ENCODE measurements around the gene INPP5F. TPM values are rescaled to one million over a fixed set of nuclear protein-coding genes. Genes with fewer than 3 reads are reported as not detected.

INPP5F gene
- total RNA-seq, 1 donor from 2014 or later = 11.5 TPM

DNA sequence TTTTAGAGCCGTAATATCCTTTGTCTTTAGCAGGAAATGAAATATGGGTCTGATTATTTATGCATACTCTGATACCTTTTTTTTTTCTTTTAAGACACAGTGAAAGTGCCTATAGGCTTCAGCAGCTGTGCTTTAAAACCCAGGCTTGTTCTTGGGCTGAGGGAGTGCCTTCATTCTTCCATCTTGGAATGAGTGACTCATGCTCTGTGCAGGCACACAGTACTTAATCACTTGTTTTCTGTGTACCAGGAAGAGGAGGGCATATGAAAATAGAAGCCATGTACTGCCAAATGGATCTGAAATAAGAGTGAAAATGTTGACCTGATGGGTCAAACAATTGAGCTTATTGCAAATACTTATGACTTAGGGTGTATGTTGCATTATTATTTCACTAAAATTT lies 12.0 kb downstream of the INPP5F start:
- H3K4me1 ChIP-seq (ENCODE audit: control insufficient read depth in 3 of 3, insufficient read depth in 3 of 3, low read length in 3 of 3) = peaks cover 5 to 25% (median 5%) of the 10 kb centered on the region in 3 donors
- H3K27ac ChIP-seq (ENCODE audit: low read depth, low read length) = no peak overlapping the region
- no peaks in the 10 kb centered on the region for H3K9me3 ChIP-seq (ENCODE audit: control insufficient read depth in 3 of 3, low read length in 3 of 3)
- no peak overlapping the region for H3K9ac ChIP-seq (ENCODE audit: low read depth in 1 of 3, low read length in 3 of 3)
- H3K36me3 ChIP-seq (ENCODE audit: control insufficient read depth in 3 of 3, insufficient read depth in 3 of 3, low read length in 3 of 3) = no peaks in the 10 kb centered on the region
- H3K4me3 ChIP-seq (ENCODE audit: low read length in 3 of 3) = no peak overlapping the region
- no peaks in the 10 kb centered on the region for H3K27me3 ChIP-seq (ENCODE audit: control insufficient read depth in 3 of 3, insufficient read depth in 3 of 3, low read length in 3 of 3)

DNA sequence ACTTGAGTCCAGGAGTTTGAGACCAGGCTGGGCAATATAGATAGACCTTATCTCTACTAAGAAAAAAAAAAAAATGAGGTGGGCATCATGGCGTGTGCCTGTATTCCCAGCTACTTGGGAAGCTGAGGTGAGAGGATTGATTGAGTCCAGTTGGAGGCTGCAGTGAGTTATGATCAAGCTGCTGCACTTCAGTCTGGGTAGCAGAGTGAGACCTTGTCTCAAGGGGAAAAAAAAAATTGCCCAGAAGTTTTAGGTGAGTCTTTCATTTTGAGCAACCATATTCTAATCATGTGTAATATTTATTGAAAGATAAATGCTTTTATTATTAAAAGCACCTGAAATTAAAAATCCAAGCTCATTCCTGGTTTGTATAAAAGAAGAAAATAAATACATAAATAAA lies 13.1 kb downstream of the INPP5F start:
- no peaks in the 10 kb centered on the region for H3K36me3 ChIP-seq (ENCODE audit: control insufficient read depth in 3 of 3, insufficient read depth in 3 of 3, low read length in 3 of 3)
- H3K27me3 ChIP-seq (ENCODE audit: control insufficient read depth in 3 of 3, insufficient read depth in 3 of 3, low read length in 3 of 3) = no peaks in the 10 kb centered on the region
- no peak overlapping the region for H3K4me3 ChIP-seq (ENCODE audit: low read length in 3 of 3)
- no peak overlapping the region for H3K27ac ChIP-seq (ENCODE audit: low read depth, low read length)
- no peaks in the 10 kb centered on the region for H3K9me3 ChIP-seq (ENCODE audit: control insufficient read depth in 3 of 3, low read length in 3 of 3)
- no peak overlapping the region for H3K9ac ChIP-seq (ENCODE audit: low read depth in 1 of 3, low read length in 3 of 3)
- H3K4me1 ChIP-seq (ENCODE audit: control insufficient read depth in 3 of 3, insufficient read depth in 3 of 3, low read length in 3 of 3) = peaks cover 5 to 15% (median 5%) of the 10 kb centered on the region in 3 donors

DNA sequence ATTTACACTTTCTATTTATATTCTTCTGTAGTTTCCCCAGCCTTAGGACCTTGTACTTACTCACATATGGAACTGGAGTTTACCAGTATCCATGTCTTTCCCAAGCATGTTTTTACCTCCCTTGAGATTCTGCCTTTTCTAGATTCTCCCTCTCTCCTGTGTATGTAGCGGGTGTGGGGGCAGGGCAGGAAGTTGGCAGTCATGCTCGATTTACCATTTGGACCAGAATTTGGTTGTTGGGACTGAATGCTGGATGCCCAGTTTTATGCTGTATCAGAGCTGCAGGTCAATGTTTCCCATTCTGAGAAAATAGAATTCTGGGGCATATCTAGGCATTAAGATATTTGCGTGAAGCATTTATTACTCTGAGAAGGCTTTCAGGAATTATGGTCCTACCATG lies 14.2 kb downstream of the INPP5F start:
- no peak overlapping the region for H3K9ac ChIP-seq (ENCODE audit: low read depth in 1 of 3, low read length in 3 of 3)
- peaks cover 5 to 15% (median 5%) of the 10 kb centered on the region in 3 donors for H3K4me1 ChIP-seq (ENCODE audit: control insufficient read depth in 3 of 3, insufficient read depth in 3 of 3, low read length in 3 of 3)
- H3K36me3 ChIP-seq (ENCODE audit: control insufficient read depth in 3 of 3, insufficient read depth in 3 of 3, low read length in 3 of 3) = no peaks in the 10 kb centered on the region
- no peak overlapping the region for H3K4me3 ChIP-seq (ENCODE audit: low read length in 3 of 3)
- H3K27me3 ChIP-seq (ENCODE audit: control insufficient read depth in 3 of 3, insufficient read depth in 3 of 3, low read length in 3 of 3) = no peaks in the 10 kb centered on the region
- no peak overlapping the region for H3K27ac ChIP-seq (ENCODE audit: low read depth, low read length)
- no peaks in the 10 kb centered on the region for H3K9me3 ChIP-seq (ENCODE audit: control insufficient read depth in 3 of 3, low read length in 3 of 3)

DNA sequence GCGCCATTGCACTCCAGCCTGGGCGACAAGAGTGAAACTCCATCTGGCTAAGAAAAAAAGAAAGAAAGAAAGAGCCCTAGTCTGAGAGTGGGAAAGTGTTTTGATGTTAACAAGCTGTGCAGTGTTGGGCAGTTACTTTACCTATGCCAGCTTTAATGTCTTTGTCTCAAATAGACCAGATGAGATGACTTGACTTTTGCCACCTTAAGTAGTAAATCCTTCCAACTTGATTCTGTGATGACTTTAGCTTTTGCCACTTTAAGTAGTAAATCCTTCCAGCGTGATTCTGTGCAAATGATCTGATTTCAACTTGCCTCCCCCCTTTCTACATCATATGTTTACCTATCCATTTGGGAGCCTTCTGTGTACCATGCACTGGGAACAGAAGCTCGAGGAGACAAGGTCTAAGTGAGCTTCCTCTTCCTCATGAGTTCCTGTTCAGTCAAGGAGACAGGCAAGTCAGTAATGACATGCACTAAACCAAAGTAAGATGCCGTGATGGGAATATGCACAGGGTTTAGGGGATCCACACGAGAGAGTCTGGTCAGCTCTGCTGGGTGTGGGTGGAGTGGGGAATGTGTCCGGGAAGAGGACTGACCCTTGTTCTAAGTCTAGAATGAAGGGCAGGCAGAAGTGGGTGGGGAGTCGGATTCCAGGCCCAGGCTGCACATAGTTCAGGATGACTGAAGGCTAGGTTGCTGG lies 17.2 kb downstream of the INPP5F start:
- no peak overlapping the region for H3K9ac ChIP-seq (ENCODE audit: low read depth in 1 of 3, low read length in 3 of 3)
- H3K27ac ChIP-seq (ENCODE audit: low read depth, low read length) = no peak overlapping the region

DNA sequence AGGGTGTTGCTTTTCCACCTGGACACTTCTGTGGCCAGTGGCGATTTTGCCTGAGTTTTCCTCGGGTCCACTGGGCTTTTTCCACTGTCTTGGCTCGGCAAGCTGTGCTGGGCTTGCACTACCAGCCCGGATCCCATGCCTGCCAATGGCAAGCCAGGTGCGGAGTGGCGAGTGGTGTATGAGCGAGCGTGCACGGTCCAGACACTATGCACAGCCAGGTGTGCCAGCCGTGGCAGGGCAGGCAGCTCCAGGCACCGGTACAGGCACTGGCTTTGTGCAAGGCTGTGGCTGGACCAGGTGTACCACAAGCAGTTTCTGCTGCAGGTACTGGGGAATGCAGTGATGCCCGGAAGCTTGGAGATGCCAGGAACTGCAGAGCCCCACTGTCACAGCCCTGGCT lies 22.1 kb downstream of the INPP5F start:
- no peak overlapping the region for H3K27ac ChIP-seq (ENCODE audit: low read depth, low read length)
- no peak overlapping the region for H3K4me3 ChIP-seq (ENCODE audit: low read length in 3 of 3)
- no peaks in the 10 kb centered on the region for H3K36me3 ChIP-seq (ENCODE audit: control insufficient read depth in 3 of 3, insufficient read depth in 3 of 3, low read length in 3 of 3)
- no peak overlapping the region for H3K9ac ChIP-seq (ENCODE audit: low read depth in 1 of 3, low read length in 3 of 3)
- H3K4me1 ChIP-seq (ENCODE audit: control insufficient read depth in 3 of 3, insufficient read depth in 3 of 3, low read length in 3 of 3) = peaks cover 0 to 6% (median 5%) of the 10 kb centered on the region in 3 donors
- no peaks in the 10 kb centered on the region for H3K9me3 ChIP-seq (ENCODE audit: control insufficient read depth in 3 of 3, low read length in 3 of 3)
- H3K27me3 ChIP-seq (ENCODE audit: control insufficient read depth in 3 of 3, insufficient read depth in 3 of 3, low read length in 3 of 3) = no peaks in the 10 kb centered on the region

More for the DNA sequence above, 17.2 kb downstream of the INPP5F start:
- H3K9me3 ChIP-seq (ENCODE audit: control insufficient read depth in 3 of 3, low read length in 3 of 3) = no peaks in the 10 kb centered on the region
- no peak overlapping the region for H3K4me3 ChIP-seq (ENCODE audit: low read length in 3 of 3)
- H3K36me3 ChIP-seq (ENCODE audit: control insufficient read depth in 3 of 3, insufficient read depth in 3 of 3, low read length in 3 of 3) = no peaks in the 10 kb centered on the region
- no peaks in the 10 kb centered on the region for H3K27me3 ChIP-seq (ENCODE audit: control insufficient read depth in 3 of 3, insufficient read depth in 3 of 3, low read length in 3 of 3)
- peaks cover 0 to 5% (median 5%) of the 10 kb centered on the region in 3 donors for H3K4me1 ChIP-seq (ENCODE audit: control insufficient read depth in 3 of 3, insufficient read depth in 3 of 3, low read length in 3 of 3)

DNA sequence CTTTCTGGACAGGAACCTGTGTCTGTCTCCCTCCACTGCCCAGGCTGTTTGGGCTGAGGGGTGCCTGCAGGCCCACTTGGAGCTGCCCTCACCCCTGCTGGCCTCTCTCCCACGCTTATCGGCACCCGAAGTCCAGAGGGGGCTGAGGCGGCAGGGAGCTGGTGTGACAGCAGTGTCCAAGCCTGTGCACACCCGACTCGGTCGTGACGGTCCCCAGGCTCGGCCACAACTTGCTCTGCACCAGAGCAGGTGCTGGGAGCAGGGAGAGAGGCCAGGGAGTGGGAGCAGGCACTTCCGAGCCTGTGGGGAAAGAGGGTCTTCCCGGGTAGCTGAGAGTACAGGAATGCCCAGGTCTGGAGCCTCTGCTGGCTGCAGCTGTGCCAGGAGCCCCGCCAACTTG lies 23.0 kb downstream of the INPP5F start:
- H3K27me3 ChIP-seq (ENCODE audit: control insufficient read depth in 3 of 3, insufficient read depth in 3 of 3, low read length in 3 of 3) = no peaks in the 10 kb centered on the region
- no peaks in the 10 kb centered on the region for H3K36me3 ChIP-seq (ENCODE audit: control insufficient read depth in 3 of 3, insufficient read depth in 3 of 3, low read length in 3 of 3)

DNA sequence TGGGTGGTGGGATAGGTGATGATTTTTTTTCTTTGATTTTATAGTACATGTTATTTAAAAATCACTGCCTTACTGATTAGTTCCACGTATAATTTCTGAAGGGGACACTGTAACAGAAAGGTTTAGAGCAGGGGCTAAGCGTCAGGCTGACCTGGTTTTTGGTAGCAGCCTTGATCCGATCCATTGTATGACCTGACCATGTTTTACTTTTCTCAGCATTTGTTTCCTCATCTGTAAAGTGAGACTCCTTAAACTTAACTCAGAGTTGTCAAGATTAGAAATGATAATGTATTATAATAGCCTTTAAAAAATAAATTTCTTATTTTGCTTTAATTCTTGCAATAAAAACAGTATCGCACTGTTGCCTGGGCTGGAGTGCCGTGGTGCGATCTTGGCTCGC lies 23.6 kb downstream of the INPP5F start:
- Histone ChIP-seq H3K9ac (ENCODE audit: low read depth in 1 of 3, low read length in 3 of 3) (no peak overlapping the region), H3K9me3 (ENCODE audit: control insufficient read depth in 3 of 3, low read length in 3 of 3) (no peaks in the 10 kb centered on the region), H3K4me1 (ENCODE audit: control insufficient read depth in 3 of 3, insufficient read depth in 3 of 3, low read length in 3 of 3) (peaks cover 3 to 5% (median 3%) of the 10 kb centered on the region in 3 donors), H3K4me3 (ENCODE audit: low read length in 3 of 3) (no peak overlapping the region), H3K27ac (ENCODE audit: low read depth, low read length) (no peak overlapping the region), H3K36me3 (ENCODE audit: control insufficient read depth in 3 of 3, insufficient read depth in 3 of 3, low read length in 3 of 3) (no peaks in the 10 kb centered on the region), H3K27me3 (ENCODE audit: control insufficient read depth in 3 of 3, insufficient read depth in 3 of 3, low read length in 3 of 3) (no peaks in the 10 kb centered on the region)

More for the DNA sequence above, 23.0 kb downstream of the INPP5F start:
- Histone ChIP-seq H3K9me3 (ENCODE audit: control insufficient read depth in 3 of 3, low read length in 3 of 3) (no peaks in the 10 kb centered on the region), H3K4me3 (ENCODE audit: low read length in 3 of 3) (no peak overlapping the region), H3K4me1 (ENCODE audit: control insufficient read depth in 3 of 3, insufficient read depth in 3 of 3, low read length in 3 of 3) (peaks cover 3 to 5% (median 3%) of the 10 kb centered on the region in 3 donors), H3K27ac (ENCODE audit: low read depth, low read length) (no peak overlapping the region), H3K9ac (ENCODE audit: low read depth in 1 of 3, low read length in 3 of 3) (no peak overlapping the region)

DNA sequence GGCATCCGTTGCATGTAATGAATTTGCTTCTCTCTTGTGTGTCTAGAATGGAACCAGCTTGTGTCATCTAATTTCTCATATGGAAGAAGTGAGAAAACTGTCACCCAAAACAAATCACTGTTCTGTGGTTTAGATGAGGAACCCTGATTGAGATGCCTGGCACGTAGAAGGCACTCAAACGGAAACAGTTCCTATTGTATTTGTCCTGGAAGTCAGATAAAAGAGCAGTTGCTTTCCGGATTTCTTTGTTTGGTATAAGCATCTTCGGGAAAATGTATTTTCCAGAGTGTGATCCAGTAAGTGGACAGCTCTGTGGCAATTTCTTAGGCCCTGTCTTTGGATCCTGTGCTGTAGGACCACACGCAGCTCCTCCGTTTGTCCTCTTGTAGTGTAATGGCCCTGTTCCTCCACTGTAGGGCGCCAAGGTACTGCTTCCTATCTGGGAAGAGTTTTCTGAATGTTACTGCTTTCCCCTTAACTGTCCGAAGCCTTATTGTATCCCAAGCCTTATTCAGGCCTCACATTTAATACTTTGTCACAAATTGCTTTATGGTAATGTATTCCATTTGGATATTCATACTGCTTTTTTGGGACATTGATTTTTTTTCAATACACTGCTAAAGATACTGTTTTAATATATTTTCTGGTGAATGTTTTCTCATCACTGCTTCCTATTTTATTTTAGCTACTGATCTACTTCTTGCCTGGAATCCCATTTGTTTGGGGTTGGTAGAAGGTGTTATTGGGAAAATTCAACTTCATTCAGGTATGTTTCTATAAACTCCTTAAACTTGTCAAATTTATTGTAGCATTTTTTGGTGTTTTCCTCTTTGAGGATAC lies 24.8 kb downstream of the INPP5F start:
- H3K27ac ChIP-seq (ENCODE audit: low read depth, low read length) = no peak overlapping the region
- no peaks in the 10 kb centered on the region for H3K27me3 ChIP-seq (ENCODE audit: control insufficient read depth in 3 of 3, insufficient read depth in 3 of 3, low read length in 3 of 3)
- H3K9me3 ChIP-seq (ENCODE audit: control insufficient read depth in 3 of 3, low read length in 3 of 3) = no peaks in the 10 kb centered on the region
- no peak overlapping the region for H3K4me3 ChIP-seq (ENCODE audit: low read length in 3 of 3)
- H3K9ac ChIP-seq (ENCODE audit: low read depth in 1 of 3, low read length in 3 of 3) = no peak overlapping the region
- H3K36me3 ChIP-seq (ENCODE audit: control insufficient read depth in 3 of 3, insufficient read depth in 3 of 3, low read length in 3 of 3) = no peaks in the 10 kb centered on the region
- H3K4me1 ChIP-seq (ENCODE audit: control insufficient read depth in 3 of 3, insufficient read depth in 3 of 3, low read length in 3 of 3) = peaks cover 3 to 9% (median 5%) of the 10 kb centered on the region in 3 donors

DNA sequence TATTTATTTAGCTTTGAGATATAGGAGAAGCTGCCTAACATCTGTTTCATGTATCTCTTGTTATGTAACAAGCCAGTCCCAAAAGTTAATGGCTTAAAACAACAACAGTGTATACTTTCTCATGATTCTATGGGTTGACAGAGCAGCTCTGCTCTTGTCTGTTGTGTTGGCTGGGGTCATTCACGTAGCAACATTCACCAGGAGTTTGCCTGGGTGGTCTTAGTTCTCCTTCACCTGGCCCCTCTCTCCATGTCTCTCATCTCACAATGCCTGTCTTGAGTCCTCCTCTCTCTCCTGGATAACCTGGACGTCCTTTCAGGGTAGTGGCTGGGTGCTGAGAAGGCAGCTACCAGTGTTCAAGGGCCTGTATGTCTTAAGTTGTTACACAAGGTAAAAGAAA lies 27.5 kb downstream of the INPP5F start:
- no peaks in the 10 kb centered on the region for H3K36me3 ChIP-seq (ENCODE audit: control insufficient read depth in 3 of 3, insufficient read depth in 3 of 3, low read length in 3 of 3)
- H3K9me3 ChIP-seq (ENCODE audit: control insufficient read depth in 3 of 3, low read length in 3 of 3) = no peaks in the 10 kb centered on the region
- no peaks in the 10 kb centered on the region for H3K27me3 ChIP-seq (ENCODE audit: control insufficient read depth in 3 of 3, insufficient read depth in 3 of 3, low read length in 3 of 3)
- H3K9ac ChIP-seq (ENCODE audit: low read depth in 1 of 3, low read length in 3 of 3) = no peak overlapping the region
- no peak overlapping the region for H3K27ac ChIP-seq (ENCODE audit: low read depth, low read length)
- H3K4me3 ChIP-seq (ENCODE audit: low read length in 3 of 3) = no peak overlapping the region
- H3K4me1 ChIP-seq (ENCODE audit: control insufficient read depth in 3 of 3, insufficient read depth in 3 of 3, low read length in 3 of 3) = peaks cover 3 to 9% (median 5%) of the 10 kb centered on the region in 3 donors

DNA sequence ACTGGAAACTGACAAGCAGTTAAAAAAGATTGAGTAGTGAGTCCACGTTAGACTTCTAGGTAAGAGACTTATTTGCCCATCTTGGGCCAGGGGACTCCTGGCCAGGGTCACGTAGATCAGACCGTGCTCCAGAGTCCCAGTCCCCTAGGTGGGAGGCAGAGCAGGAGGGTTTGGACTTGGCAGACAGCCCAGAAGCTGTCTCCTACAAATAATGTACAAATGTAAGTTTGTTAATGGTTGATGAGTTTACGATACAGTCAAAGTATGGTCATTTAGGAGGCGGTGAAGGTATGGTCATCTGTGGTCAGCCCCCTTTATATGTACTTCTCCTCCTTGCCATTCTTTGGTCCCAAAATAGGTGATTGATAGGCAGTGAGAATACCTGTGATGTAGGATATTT lies 28.2 kb downstream of the INPP5F start:
- no peak overlapping the region for H3K27ac ChIP-seq (ENCODE audit: low read depth, low read length)
- no peak overlapping the region for H3K4me3 ChIP-seq (ENCODE audit: low read length in 3 of 3)
- H3K36me3 ChIP-seq (ENCODE audit: control insufficient read depth in 3 of 3, insufficient read depth in 3 of 3, low read length in 3 of 3) = no peaks in the 10 kb centered on the region

More for the DNA sequence above, 28.2 kb downstream of the INPP5F start:
- no peak overlapping the region for H3K9ac ChIP-seq (ENCODE audit: low read depth in 1 of 3, low read length in 3 of 3)
- no peaks in the 10 kb centered on the region for H3K27me3 ChIP-seq (ENCODE audit: control insufficient read depth in 3 of 3, insufficient read depth in 3 of 3, low read length in 3 of 3)
- H3K9me3 ChIP-seq (ENCODE audit: control insufficient read depth in 3 of 3, low read length in 3 of 3) = no peaks in the 10 kb centered on the region
- peaks cover 3 to 9% (median 5%) of the 10 kb centered on the region in 3 donors for H3K4me1 ChIP-seq (ENCODE audit: control insufficient read depth in 3 of 3, insufficient read depth in 3 of 3, low read length in 3 of 3)
